Kasumi-1 (cell line): ENCODE results near the gene MIPEP.
"Not testable (repeated sequence)": the region's sequence is repeated elsewhere in the genome, so short reads cannot be mapped to it uniquely, and the experiment has no call there.

Experiments used
- DNase-seq, 2 experiments: peaks; one replicate each; lab custom pipeline; 2025; lab: John Stamatoyannopoulos, UW

MIPEP gene

GRCh38 chr13:23889615-23890607 is 711 bp upstream of the MIPEP start:
- peak in 1 of 2 experiments; percentile 20 for DNase-seq

DNA sequence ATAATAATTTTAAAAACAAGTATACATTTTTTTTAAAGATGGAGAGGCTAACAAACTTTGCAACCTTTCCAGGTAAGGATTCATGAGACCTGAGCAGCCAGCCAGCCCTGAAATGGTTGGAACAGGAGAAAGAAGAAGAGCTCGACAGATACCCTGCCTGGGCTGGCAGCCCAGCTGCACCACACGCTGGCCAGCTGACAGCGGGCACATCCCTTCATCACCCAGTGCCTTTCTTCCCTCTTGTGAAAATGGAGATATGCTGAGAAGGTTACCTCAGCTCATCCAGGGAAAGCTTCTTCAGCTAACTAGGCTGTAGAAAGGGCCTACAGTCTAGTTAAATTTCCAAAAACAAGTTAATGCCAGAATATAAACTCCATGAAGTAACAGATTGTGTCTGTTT is 4.8 kb downstream of the MIPEP start:
- DNase-seq = not testable (repeated sequence)

GRCh38 chr13:23883255-23883654 is 5.9 kb downstream of the MIPEP start:
- DNase-seq = no peak

GRCh38 chr13:23881402-23881800 is 7.8 kb downstream of the MIPEP start:
- not testable (repeated sequence) for DNase-seq

DNA sequence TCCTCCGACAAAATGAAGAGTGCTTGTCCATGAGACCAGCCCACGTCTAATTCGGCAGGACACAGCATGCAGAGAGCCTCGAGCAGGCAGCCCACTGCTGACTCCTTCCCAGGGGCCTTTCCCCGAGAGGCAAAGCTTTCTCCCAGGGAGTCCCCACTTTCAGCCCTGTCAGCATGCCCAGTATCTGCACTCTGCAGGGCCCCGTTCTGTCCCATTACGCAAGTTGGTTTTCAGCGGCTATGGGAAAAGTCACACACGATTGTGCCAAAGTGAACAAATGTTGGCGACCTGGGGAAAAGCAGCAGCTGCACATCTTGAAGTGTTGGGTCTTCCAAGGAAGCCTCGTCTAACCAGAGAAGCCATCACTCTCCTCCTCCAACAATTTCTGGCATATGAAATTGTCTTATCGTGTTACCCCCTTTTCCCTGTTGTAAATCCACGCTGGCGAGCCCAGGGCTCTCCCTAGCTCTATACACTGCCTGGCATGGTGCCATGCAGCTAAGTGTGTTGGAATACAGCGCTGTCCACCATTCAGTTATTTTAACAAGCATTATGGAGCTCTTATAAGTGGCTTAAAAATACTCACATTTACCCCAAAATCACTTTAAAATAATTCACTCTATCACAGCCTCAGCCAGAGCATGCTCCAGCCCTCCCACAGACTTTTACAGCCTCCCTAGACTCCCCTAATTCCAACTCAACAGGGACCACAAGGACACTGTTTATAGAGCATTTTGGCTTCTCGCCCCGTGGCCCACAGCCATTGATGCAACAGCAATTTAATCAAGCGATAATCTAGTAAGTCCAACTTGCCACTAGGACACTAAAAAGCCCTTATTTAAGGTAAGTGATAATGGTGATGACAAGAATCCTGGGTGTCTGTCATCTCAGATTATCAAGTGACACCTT is 8.5 kb downstream of the MIPEP start:
- not testable (repeated sequence) for DNase-seq

- DNase-seq = no peak
Observed at GRCh38 chr13:23877286-23877685, 11.9 kb downstream of the MIPEP start.

DNA sequence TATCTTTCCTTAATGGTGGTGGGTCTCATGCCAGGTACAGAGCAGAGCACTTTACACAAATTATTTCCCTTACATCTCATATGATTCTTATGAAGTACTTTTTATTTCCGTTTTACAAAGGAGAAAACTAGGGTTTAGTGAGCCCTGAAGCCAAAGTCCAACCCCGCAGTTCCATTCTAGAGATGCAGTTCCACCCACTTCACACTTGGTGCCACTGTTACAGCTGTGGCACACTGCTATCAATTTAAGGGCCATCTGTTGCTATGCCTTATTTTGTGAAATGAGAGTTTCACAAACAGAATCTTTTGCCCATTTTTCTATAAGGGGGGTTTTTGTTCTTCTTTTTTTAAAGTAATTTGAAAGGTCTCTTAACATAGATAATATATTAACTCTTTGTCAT is 12.9 kb downstream of the MIPEP start:
- peak; percentile 10 to 26 for DNase-seq

DNA sequence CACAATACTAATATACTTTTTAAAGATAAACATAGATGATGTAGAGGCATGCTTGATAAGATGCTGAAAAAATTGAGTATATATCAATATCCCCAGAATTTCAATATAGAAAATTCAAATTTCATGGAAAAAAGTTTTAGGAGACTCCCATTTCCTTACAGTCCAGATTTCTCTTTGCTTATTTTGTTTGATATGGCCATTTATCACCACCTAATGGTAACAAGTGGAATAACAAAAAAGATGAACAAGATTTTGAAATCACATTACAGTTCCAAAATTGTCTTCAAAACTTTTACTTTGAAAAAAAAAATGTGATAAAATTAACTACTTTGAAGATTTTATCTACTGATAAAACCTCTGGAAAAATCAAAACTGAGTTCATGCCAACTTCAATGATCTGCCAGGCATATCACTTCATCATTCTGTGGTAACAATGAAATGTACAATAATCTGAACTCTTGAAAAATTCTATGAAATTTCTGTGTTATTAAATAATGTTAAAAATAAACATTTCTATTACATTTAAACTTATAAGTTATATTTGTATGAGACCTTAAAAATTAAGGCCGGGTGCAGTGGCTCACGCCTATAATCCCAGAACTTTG is 17.5 kb downstream of the MIPEP start:
- peak in 1 of 2 experiments; percentile 21 for DNase-seq

DNA sequence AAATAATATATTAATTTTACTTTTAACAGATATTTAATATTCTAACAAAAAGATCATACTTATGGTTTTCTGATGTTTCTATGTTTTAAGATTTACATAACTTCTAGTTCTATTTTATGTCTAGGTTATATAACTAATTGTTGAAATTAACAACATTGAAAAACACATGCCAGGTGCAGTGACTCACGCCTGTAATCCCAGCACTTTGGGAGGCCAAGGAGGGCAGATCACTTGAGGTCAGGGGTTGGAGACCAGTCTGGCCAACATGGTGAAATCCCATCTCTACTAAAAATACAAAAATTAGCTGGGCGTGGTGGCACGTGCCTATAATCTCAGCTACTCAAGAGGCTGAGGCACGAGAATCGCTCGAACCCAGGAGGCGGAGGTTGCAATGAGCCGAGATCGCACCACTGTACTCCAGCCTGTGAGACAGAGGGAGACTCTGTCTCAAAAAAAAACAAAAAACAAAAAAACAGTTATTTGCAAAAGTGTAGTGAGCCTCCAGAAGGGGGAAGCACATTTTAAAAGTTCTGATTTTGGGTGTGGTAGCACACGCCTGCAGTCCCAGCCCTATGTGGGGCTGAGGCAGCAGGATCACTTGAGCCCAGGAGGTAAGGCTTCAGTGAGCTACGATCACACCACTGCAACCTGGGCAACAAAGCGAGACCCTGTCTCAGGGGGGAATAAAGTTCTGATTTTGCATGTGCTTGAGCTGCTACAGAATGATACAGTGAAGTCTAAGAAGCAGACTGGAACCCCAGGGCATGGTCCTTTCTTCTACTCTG is 18.7 kb downstream of the MIPEP start:
- DNase-seq = no peak

DNA sequence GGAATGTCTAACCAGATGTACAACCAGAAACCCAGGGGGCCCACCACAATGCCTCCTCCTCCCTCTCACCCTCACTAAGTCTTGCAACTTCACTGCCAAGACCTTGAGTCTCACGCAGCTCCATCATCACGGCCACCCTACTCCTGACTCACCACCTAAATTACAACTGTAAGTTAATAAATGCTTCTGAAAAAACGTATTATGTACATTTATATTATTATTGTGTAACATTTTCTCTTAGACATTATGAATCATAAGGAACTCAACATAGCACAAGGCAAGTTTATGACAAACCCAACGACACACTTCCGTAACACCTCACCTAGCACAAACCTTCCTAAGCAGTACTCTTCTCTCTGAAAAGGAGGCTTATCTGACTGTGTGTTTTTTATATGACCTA is 20.7 kb downstream of the MIPEP start:
- DNase-seq = no peak

DNA sequence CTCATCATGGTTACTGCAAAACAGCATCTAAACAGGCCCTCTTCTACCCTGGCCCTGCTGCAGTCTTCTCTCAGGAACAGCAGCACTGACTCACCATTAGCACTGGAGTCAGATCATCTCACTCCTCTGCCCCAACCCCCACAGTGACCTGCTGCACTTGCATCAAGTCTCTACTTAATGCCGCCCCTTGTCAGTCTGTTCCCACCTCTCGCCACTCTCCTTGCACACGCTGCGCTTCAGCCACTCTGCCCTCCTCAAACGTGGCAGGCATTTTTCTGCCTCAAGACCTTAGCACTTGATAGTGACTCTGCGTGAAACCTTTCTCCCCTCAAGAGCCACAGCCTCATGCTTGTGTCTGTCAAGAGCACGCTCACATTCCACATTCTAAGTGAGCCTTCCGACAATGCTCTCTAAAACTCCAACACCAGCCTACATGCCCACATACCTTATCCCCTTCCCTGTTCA is 22.1 kb downstream of the MIPEP start:
- DNase-seq = no peak

- no peak for DNase-seq
Observed at GRCh38 chr13:23866420-23867026, 22.7 kb downstream of the MIPEP start.

- DNase-seq = no peak
Observed at GRCh38 chr13:23865906-23866305, 23.3 kb downstream of the MIPEP start.

GRCh38 chr13:23865026-23865425 is 24.2 kb downstream of the MIPEP start:
- no peak for DNase-seq

DNA sequence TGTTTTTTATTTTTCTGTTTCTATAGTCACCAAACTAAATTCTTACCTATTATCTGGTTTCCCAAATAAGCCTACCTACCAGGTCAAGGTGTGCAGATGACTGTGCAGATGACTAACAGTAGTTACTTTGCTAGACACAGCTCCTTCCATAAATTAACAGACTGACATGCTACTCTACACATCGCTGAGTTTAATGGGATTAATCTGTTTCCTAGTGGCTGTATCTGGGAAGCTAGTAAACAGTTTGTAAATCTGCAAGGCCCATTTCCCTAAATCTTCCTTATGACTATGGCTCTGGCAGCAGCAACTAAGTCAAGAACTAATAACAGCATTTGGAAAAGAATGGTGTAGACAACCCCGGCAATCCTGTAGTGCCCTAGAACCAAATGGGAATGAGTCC is 27.9 kb downstream of the MIPEP start:
- DNase-seq = no peak

DNA sequence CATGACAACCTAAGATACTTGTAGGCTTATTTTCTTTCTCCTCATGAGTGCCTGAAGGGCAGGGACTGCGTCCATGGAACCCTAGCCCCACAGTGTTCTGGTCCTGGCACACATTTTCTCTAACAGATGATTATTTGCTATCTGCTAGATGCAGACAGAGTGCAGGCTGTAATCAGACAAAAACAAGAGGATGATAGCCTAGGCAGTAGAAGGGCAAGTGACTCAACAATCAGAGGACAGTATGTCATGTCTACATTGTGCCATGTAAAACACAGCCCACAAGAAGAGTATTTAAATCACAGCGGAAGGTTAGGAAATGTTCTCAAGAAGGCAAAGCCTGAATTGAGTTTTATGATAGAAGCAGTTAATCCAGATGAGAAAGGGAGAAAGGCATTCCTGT is 29.3 kb downstream of the MIPEP start:
- DNase-seq = no peak

GRCh38 chr13:23859455-23859854 is 29.7 kb downstream of the MIPEP start:
- DNase-seq = no peak

DNA sequence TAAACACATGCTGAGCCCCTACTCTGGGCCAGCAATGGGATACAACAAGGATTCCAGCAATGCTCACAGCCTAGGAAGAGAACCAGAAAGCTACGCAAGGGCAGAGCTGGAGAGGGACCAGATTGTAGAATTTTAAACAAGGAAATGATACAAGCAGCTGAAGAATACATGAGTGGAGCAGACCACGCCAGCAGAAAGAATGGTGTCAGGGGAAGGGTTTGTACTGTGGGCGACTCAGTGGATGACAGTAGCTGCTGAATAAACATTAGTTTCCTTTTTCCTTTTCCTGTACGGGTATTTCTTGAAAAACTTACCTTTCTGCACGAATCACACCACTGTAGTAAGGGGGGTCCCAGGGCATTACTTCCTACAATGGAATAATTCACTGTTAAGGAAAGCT is 30.7 kb downstream of the MIPEP start:
- no peak for DNase-seq

- DNase-seq = no peak
Observed at GRCh38 chr13:23856008-23856750, 33.0 kb downstream of the MIPEP start.

DNA sequence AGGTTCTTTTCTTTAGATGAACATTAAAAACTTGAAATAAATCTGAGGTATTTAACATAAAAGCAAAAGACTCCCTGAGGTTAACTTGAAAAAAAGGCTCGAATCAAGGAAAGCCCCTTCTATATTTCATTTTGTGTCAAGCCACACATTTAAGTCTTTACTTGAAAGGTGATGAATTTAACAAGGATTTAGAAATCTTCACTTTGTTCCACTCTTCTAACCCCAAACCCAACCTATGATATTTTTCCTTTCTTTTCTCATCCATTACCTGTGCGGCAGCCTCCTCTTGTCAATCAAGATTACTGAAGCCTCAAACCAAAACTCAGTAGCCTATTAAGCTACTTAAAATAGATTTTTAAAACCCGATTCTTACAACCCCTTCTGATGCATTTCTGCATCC is 33.8 kb downstream of the MIPEP start:
- no peak for DNase-seq
